HG03103 (cell line): ENCODE results near the gene YARS1.

Experiments used
- ATAC-seq: cut with Tn5 transposase; IDR thresholded peaks from one replicate; pipeline ENCODE4 v1.9.1; 2021; ENCODE audit warnings: low read depth; ENCODE audit not compliant: unreplicated experiment

Gene YARS1

DNA sequence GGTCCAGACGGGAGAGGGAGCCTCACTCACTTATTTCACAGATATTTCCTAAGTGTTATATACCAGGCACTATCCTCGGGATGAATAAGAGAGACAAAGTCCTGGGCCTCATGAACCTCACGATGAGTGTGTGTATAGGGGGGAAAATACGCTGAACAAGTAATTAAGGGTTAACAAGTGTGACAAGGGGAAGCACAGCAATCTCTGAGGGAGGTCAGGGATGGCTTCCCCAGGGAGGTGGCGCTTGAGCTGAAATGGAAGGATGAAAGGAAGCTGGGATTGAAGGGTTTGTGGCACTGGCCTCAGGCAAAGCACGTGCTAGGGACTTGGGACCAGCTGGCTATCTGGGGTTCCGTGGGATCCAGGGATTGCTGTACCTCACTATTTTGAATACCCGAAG lies 68.2 kb downstream of the YARS1 start:
- no peak for ATAC-seq

DNA sequence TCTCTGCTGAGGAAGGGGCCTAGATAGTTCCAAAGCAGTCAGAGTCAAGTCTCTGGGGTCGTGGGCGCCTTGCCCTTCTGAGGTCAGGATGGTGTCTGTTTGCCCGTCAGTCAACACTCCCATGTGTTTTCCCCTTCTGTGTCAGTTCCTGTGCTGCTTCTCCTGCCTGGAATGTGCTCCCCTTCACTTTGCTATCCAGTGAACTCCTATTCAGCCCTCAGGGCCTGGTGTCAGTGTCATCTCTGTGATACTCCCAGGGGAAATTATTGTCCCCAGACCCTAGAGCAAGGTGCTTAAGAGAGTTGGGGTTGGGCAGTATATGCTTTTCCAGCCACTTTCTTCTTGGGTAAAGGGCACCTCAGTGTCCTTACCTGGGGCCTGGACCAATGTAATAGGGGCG lies 68.8 kb downstream of the YARS1 start:
- ATAC-seq: no peak

DNA sequence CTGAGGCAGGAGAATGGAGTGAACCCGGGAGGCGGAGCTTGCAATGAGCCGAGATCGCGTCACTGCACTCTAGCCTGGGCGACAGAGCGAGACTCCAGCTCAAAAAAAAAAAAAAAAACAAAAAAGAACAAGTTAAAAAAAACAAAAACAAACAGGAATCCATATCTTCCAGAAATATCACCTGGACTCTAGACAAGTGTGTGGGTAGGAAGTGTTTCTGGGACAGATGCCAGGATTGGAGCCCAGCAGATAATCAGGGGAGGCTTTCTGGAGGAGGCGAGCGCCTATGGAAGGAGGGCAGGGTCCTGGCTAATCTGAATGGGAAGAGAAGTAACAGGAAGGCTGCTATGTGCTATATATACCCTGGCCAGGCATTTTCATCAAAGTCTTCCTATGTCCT lies 71.0 kb downstream of the YARS1 start:
- no peak for ATAC-seq

DNA sequence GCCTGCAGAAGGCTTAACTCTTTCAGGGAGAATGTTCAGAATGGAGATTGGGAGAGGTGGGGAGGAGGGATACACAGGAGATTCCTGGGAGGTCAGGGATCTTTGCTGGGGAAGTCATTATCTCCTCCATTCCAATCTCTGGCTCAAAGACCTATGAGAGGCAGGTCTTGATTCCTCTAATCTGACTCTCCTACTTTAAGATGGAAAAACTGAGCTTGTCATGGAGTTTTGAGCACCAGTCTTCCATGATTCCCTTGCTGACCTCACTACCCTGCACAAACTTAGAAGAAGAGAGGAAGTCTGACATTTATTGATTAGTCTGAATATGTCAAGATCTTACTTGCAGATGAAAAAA lies 73.1 kb downstream of the YARS1 start:
- no peak for ATAC-seq

DNA sequence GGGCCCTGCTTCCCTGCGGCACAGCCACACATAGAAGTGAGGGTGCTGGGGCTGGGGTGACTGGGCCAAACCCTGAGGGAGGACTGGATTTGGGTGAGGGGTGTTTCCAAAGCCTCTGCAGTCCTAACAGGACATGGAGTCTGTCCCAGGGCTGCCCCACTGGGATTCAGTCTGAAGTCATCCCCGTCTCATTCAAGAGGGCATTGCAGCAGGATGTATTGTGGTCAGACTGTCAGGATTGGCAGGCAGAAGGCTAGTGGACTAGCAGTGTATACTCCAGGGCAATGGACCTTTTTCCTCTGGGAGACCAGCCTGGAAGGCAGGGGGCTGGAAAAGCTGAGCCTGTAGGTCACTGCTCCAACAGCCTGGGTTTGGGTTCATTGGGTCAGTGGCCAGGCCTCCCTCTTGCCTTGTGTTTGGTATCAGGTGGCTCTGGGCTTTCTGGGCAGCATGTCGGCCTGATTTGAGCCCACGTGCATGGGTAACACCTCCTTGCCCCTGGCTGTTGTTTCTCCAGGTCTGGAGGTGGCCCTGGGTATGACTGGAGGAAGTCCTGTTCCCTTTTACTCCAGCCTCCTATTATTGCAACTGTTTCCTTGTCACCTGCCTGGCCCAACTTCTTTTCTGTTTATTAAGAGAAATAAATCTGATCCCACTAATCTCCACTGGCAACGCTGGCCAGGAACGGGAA lies 73.6 kb downstream of the YARS1 start:
- no peak for ATAC-seq

DNA sequence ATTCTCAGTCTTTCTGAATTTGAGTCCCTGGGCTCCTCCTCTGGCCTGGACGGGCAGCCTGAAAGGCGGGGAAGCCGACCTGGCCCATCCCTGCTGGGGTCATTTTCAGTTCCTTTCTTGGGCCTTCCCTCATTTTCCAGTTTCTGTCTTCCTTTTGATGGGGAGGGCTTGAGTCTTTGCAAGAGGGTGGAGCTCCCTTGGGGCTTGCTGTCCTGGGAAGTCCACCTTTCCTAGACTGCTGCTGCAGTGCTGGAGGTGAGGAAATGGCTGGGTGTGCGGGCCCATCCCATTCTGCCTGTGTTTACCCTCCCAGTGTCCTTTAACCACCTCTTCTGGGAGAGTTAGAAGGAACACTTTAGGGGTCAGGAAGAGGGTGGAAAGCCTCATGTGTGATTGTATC lies 74.2 kb downstream of the YARS1 start:
- no peak for ATAC-seq

DNA sequence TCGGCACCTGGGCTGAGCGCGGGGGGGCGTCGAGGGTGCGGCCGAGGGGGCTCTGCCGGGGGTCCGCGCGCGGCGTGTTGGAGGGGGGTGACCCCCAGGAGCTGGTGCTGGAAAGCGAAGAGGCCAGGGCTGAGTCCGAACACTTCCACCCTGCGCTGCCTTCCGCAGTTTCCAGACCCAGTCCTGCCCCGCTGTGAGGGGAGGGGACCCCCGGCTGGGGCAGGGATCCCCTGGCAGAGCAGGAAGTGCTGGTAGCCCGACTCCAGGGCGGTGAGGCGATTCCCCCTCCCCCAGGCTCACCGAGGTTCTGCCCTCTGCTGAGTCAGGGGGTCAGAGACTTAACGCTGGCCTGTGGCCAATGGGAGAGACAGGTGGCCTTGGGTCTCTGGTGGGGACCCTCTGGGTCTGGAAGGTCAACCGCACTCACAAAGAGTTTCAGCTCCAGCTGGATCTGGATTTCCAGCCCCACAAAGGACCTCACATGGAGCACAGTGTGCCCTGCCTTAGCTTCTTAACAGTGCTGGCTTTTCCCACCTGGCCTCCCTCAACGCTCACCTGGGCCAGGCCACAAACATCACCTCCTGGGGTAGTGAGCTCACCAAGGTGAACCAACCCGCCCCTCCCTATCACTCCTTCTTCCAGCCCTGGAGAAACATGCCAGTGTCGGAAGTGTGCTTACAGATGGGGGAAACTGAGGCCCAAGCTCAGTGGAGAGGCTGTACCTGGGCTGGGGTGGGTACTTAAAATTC lies 74.8 kb downstream of the YARS1 start:
- ATAC-seq: no peak

DNA sequence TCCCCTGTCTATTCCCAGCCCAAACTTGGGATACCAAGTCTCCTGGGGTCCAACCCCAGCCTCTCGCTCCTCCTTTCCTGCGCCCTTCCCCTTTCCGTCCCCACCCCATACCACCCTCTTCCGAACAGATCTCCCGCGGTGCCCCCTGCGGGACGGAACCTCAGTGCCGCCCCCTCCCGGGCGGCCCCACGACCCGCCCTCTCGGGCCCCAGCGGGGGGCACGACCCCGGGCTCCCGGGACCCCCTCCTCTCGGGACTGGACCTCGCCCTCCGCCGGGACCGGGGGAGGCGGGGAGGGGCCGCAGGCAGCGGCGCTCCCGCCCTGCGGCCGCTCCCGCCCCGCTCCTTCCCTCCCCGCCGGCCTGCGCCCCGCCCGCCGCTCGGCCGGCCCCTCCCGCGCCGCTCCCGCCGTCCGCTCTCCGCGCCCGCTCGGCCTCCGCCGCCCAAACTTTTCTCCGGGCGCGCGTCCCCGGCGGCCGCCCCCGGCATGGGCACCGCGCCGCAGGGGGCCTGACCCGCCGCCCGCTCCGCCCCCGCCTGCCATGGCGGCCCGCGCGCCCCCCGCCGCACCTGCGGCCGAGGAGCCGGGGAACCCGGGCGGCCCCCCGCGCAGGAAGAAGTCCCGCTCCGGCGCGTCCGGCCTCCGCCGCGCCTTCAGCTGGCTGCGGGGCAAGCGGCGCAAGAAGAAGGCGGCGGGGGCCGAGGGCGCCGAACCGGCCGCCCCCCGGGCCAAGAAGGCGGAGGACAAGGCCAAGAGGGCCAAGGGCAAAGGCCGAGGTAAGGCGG lies 75.6 kb downstream of the YARS1 start:
- no peak for ATAC-seq

DNA sequence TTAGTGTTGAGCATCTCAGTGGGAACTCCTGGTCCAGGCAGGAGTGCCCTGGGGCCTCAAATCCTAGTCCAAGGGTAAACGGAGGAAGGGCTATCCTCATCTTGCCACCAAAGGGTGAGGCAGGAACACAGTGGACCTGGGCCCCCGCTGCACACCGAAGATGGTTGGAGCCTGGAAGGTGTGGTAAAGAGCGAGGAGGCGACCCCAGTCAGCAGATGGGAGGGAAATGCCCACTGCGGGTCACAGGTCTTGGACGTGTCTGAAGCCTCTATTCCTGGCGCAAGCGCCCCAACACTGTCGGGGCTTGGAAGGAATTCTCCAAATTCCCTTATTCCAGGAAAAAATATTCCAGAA lies 76.1 kb downstream of the YARS1 start:
- no peak for ATAC-seq

DNA sequence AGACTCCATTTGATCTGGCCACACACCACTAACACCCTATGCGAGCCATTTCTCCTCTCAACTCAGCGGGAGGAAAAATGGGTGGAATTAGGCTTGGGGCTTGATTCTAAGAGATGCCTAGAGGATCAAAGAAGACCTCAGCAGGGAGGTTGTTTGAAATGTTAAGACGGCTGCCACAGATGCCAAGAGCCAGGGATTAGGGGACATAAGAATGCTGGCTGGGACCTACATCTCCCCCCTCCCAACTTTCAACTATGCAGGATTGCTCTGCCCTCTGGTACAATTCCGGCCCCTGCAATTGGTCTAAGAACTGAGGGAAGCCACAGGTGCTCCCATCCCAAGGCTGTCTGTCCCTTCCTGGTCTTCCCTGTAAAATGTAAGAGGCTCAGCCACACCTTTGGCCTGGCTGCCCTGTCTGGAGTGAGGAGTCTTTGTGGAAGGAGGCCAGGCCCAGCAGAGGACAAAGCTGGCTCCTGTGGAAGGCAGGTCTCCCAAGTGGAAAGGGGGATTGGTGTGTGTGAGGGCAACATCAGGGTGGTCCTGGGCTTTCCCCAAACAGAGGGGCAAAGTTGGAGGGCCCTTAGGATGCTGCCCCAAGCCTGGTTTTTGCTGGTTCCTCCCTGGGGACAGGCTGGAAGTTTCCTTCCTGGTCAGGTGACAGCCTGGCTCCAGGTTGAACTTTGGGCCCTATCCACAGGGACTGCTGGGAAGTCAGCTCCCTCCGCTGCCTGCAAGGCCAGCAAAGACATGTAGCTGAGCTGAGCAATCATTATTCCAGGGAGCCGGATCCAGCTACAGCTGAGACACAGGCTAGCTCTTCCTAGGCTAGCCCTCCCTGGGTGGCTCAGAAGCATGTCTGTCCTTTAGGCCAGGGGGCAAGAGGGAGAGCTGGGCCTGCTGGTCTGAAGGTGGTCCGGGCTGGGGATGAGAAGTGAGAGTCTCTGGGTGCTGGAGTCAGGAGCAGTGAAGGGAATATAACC lies 80.1 kb downstream of the YARS1 start:
- no peak for ATAC-seq

DNA sequence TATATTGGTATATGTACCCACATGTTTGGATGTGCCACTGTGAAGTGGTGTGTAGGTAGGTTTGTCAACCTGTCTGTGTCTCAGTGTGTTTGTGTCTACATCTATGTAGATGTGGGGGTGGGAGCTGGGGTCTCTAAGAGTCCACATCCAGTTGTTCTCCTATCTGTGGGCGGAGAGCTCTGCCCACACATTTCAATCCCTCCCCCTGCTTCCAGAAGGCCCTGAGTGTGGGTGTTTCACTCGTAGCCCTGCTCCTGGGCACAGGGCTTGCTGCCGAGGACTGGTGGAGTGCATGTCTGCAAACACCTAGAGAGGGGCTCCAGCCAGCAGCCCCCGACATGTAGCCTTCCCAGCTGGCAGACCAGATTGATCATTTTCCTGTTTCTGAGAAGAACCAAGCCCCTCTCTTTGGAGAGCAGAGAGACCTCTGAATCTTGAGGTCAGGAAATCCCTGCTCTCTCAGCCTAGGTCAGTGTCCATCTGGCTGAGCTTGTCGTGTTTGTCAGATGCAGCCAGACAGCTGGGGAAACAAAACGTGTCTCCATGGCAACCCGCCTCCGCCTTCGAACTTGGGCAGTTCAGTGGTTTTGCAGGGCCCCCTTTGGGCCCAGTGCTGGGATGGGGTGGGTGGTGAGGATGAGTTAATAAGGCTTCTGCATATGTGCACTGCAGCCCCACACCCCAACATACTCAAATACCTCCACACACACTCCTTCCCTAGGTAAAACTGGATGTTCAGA lies 83.4 kb downstream of the YARS1 start:
- ATAC-seq: no peak

DNA sequence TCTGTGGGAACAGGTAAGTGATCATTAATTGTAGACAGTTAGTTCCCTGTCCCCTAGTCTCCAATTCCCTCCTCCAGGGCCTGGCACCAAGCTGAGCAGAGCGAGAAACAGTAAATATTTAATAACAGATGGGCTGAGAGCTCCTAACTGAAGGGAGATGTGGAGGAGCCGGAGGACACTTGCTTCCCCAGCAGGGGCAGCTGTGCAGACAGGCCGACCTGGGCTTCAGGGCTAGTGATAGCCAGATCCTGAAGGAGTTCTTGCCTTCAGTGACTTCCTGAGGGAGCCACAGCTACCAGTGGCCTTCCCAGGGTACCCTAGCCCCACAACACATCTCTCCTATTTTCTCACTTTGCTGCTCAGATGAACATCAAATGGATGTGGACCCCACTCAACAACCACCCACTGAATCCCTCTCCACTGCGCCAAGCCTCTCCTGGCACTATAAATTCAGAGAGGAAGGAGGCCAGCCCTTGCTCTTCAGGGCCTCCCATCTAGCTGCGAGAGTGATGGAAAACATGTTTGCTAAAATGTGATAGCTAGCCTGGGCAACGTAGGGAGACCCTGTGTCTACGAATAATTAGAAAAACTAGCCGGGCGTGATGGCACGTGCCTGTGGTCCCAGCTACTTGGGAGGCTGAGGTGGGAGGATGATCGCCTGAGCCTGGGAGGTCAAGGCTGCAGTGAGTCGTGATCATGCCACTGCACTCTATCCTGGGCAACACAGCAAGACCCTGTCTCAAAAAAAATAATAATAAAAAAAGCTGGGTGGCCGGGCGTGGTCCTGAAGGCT lies 87.7 kb downstream of the YARS1 start:
- no peak for ATAC-seq

DNA sequence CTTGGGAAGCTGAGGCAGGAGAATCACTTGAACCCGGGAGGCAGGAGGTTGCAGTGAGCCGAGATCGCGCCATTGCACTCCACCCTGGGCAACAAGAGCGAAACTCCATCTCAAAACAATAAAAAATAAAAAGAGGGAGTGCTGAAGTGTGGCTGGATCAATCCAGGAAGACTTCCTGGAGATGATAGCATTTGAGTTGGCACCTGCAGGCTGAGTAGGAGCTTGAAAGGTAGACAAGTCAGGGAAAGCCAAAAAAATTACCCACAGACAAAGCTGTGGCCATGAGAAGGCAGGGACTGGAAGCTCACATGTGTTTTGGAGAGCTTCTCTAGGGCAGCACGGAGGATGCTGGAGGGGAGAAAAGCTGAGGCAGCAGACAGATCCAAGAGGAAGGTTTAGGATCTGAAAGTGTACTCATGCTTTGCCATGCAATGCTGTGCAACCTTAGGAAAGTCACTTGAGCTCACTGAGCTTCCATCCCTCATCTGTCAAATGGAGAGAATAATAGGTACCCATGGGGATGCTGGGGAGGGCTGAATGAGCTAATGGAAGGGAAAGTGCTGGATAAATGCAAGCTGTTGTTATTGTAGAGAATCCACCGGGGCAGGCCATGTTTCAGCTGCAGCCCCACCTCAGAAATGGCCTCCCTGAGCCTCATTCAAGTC lies 88.6 kb downstream of the YARS1 start:
- no peak for ATAC-seq

DNA sequence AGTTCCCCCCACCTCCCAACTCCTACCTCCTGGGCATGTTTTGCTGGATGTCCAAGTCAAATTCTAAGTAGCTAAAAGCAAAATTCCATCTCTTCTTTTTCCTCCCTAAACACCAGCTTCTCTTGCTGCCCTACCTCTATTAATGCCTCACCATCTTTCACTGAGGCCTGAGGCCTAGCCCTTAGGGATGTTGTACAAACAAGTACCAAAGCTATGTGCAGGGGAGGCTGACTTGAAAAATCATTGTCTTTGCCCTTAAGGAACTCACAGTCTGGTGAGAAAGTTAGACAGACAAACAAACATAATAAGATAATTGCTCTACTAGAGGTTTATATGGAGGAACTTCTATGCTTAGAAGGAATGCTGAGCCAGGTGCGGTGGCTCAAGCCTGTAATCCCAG lies 89.3 kb downstream of the YARS1 start:
- ATAC-seq: no peak

DNA sequence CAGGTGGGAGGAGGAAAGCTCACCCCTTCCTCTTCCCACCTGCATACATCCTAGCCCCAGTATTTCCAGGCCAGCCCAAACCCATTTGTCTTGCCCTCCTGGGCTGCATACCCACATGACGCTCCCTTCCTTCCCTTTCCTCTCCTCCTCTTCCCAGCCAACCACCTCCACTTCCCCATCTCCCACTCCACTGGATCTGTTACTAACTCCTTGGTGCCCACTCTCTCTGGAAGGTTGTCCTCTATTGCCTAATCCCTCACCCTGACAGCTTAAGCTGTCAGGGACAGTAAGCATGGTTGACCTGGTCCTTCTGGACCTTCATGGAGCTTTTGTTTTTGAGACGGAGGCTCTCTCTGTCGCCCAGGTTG lies 91.6 kb downstream of the YARS1 start:
- no peak for ATAC-seq
